CD4-positive, alpha-beta T cell treated with Interferon alpha-2 for 1 hour (primary cell): Measurements from ENCODE around the gene PACS1.

Experiments used
- DNase-seq, 2 donors: peaks; one replicate each; pipeline ENCODE4 v3.0.0-alpha.2; 2020 to 2022

Gene PACS1

GRCh38 chr11:66050581-66051231, 19.4 kb upstream of the PACS1 start:
- no peak for DNase-seq

- DNase-seq: no peak
Measured at GRCh38 chr11:66051371-66051765, 18.7 kb upstream of the PACS1 start.

GRCh38 chr11:66051766-66052663, 18.1 kb upstream of the PACS1 start, which contains the start of gene SF3B2:
Gene SF3B2, plus strand, starts transcription at chr11:66052364. Its CDS starts 21 bp downstream, at chr11:66052385.
- peak; percentile 97 for DNase-seq

DNA sequence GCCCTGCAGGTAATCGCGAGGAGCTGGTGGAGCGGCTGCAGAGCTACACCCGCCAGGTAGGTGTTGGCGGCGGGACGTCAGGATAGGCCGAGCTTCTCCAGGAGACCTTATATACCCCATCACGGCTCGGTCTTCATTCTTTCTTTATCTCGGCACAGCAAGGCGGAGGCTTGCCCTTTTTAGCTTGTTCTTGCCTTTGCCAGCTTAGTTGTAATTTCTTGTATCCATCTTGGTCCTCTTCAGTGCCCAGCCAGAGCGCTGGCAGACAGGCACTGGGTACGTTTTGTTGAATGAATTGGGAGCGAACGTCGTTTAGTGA, 17.4 kb upstream of the PACS1 start:
- no peak for DNase-seq

GRCh38 chr11:66055021-66055420, 15.1 kb upstream of the PACS1 start:
- no peak for DNase-seq

- no peak for DNase-seq
Measured at GRCh38 chr11:66056501-66056900, 13.6 kb upstream of the PACS1 start.

DNA sequence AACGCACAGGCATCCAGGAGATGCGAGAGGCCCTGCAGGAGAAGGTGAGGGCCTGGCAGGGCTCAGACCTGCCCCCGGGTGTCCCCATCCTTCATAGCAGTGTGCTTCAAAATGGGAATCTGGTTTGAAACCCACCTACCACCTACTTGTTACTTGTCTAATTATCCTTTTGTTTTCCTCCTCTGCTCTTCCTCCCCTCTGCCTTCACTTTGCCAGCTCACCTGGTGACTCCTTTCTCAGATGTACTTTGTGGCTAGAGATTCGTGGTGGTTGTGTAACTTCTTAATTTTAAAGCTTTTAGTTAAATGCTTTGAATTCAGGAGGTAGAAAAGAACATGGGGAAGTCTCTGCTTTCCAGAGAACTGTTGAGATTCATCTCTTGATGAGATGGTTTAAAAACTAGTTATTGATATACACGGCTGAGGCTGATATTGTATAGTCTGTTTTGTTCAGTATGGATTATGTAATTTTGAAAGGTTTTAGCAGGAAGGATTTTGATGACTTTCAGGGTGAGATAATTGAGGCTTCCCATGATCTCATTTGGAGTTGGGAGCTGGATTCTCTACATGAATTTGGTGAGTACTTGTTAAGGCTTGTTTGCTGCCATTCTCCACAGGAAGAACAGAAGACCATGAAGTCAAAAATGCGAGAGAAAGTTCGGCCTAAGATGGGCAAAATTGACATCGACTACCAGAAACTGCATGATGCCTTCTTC, 9.9 kb upstream of the PACS1 start:
- no peak for DNase-seq

DNA sequence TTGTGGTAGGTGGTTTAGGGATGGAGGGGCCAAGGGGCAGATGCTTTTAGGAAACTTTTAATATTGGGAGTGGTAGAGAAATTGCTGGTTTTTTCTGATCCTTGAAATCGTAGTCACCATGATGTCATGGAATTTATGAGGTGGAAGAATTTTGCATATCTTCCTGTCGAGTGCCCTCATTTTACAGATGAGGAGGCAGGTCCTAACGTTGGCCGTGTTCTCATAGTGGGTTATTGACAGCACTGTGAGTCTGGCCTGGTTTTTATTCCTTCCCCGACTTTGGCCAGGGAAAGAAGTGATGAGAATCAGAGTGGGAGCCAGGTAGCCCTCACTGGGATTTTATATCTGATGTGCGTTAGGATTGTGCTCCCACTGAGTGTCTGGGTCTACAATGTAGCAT, 8.8 kb upstream of the PACS1 start:
- DNase-seq: no peak

DNA sequence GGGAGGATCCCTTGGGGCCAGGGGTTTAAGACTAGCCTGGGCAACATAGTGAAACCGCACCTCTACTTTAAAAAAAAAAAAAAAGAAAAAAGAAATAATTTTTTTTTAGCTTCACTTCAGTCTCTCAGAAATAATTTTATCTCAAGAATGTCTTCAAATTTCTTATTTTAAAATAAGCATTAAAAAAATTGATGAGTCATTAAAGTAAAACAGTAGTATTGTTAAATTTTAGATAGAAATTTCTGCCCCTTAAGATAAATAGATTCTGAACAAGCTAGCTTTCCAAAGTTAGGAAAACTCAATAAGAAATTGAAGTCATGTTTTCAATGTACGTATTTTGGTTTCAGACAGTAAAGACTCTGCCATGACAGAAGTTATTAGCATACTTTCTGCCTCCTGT, 7.7 kb upstream of the PACS1 start:
- no peak for DNase-seq

- DNase-seq: no peak
Measured at GRCh38 chr11:66063900-66064299, 6.2 kb upstream of the PACS1 start.

DNA sequence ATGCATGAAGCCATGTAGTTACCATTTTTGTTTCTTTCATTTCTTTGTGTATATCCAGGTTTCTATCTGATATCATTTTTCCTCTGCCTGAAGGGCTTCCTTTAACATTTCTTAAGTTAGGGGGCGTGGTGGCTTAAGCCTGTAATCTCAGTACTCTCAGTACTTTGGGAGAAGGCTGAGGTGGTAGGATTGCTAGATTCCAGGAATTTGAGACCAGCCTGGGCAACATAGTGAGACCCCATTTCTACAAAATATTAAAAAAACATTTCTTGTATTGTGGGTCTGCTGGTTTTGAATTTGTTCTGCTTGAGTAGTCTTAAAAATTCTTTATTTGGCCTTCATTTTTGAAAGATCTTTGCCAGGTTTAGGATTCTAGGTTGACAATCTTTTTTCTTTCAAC, 5.5 kb upstream of the PACS1 start:
- DNase-seq: no peak

DNA sequence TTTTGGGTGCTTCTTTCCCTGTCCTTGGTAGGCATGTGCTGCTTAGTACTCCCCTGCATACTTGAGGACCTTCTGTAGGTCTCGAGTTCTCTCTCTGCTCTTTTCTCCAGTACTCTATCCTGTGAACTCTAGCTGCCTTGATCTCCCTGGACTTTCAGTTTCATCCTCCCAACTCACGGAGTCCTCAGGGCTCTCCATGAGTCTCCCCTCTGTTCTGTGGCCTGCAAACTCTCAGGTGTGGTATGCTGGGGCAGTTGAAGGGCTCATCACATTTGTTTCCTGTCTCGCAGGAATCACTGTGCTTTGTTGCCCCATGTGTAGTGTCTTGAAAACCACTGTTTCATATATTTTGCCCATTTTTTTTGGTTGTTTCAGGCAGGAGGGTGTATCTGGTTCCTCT, 3.3 kb upstream of the PACS1 start:
- no peak for DNase-seq

GRCh38 chr11:66067640-66068039, 2.4 kb upstream of the PACS1 start:
- no peak for DNase-seq

- DNase-seq: peak; percentile 76 to 83
Measured at GRCh38 chr11:66068154-66068821, 1.8 kb upstream of the PACS1 start.

DNA sequence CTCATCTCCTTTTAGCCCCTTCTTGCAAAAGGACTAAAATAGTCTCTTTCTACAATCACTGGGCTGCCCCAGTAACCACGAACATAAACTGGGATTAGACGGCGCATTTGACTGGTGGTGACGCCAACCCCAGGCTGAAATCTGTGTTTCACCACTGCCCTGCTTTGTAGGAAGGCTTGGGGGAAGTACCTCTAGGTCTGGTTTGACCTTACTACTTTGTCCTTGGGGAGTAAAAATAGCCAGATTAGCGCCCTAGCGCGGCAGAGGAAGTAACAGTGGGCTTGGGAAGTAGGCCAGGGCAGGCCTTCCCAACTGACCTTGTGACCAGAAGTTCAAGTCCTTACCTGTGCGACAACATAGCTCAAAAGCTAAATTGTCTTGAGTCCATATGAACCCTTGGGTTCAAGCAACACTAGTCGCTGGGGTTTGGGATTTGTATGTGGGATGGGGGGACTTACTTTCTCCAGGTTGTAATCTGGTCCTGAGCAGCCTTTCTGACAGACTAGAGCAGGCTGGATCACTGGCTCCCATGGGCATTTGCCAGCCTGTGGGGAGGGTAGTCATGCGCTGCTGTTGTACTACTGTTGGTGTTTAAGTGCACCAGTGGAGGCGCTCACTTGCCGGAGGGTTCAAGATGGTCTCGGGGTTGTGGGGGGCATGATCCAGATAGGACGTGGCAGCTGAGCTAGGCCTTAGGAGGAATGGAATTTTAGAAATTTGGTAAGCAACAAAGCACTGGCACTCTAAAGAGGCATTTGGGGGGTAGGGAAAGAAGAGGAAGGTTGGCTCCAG, 953 bp upstream of the PACS1 start:
- DNase-seq: peak; percentile 46 to 59

DNA sequence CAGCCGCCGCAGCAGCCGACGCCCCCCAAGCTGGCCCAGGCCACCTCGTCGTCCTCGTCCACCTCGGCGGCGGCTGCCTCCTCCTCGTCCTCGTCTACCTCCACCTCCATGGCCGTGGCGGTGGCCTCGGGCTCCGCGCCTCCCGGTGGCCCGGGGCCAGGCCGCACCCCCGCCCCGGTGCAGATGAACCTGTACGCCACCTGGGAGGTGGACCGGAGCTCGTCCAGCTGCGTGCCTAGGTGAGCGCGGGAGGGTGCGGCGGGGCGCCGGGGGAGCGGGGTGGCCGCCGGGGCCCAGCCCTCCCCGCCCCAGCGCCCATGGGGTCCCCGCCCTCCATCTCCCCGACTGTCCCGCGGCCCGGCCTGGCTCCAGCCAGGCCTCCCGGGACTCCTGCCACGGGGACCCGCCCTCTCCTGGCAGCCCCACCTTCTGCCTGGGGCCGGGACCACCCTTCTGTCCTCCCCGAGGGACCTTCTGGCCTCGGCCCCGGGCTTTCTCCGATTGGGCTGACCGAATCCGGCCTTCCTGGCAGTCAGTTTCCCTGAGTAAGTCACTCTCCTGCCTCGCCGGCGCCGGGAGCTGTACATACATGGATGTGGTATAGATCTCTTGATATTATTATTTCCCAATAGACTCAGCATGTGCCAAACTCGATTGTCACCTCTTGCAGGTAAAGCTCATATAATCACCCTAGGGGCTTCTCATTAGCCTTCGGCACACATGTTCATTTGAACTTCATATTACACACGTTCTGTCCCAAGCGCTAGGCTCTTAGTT, 720 bp downstream of the PACS1 start:
- peak in 1 of 2 donors; percentile 27 for DNase-seq

GRCh38 chr11:66071381-66071801, 1.3 kb downstream of the PACS1 start:
- peak in 1 of 2 donors; percentile 27 for DNase-seq

DNA sequence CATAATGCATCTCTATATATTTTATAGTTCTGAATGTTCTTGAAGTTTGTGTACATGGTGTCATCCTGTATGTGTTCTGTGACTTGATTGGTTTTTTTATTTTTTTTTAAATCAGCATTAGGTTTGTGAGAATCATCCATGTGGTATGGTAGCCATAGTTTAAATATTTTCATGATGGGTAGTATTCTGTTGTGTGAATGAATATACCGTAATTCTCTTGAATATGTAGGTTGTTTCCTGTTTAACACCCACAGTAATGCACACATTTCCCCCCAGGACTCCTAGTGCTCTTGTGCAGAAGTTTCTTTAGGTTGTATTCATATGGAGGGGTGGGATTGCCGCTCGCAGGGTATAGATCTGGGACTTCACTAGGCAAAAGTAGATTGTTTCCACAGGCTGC, 2.0 kb downstream of the PACS1 start:
- no peak for DNase-seq

GRCh38 chr11:66072518-66072917, 2.4 kb downstream of the PACS1 start:
- DNase-seq: no peak

DNA sequence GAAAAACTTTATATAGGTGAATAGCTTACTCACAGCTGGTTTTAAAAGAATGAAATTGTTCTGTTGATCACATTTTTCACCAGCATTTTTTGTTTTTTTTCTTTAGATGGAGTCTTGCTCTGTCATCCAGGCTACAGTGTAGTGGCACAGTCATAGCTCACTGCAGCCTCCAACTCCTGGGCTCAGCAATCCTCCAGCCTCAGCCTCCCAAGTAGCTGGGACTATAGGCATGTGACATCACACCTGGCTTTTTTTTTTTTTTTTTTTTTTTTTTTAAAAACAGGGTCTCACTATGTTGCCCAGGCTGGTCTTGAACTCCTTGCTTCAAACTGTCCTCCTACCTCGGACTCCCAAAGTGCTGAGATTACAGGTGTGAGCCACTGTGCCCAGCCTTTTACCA, 3.6 kb downstream of the PACS1 start:
- DNase-seq: no peak

DNA sequence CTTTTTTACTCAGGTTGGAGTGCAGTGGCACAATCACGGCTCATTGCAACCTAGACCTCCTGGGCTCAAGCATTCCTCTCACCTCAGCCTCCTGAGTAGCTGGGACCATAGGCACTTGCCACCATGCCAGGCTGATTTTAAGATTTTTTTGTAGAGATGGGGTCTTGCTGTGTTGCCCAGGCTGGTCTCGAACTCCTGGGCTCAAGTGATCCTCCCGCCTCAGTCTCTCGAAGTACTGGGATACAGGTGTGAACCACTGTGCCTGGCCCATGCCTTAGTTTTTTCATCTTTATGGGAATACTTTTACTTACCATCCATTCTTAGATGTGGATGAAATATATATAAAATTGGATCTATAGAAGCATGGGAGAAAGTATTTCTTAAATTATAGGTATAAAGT, 5.2 kb downstream of the PACS1 start:
- no peak for DNase-seq

- DNase-seq: no peak
Measured at GRCh38 chr11:66076561-66076960, 6.5 kb downstream of the PACS1 start.
